K562 (cell line): ENCODE results near the gene CYP24A1. TPM values are rescaled to one million over a fixed set of nuclear protein-coding genes. Genes with fewer than 3 reads are reported as not detected.

ENCODE experiments used
- ATAC-seq: fragments of 200-7000 bp; cut with Tn5 transposase; 3 replicates; pipeline ENCODE4 v1.9.1; 2020; ENCODE audit warnings: moderate library complexity
- BruUV-seq: library from RNA; stranded (reverse); fragments of 400-500 nt; replicated peaks from 2 replicates; lab custom pipeline; 2021; lab: Mats Ljungman, UMichigan
- CTCF ChIA-PET: fragments of 300-600 bp; formaldehyde crosslinking; extraction: SDS; loops from one replicate; lab custom pipeline; 2021; ENCODE audit warnings: low intra/inter-chr PET ratio; lab: Yijun Ruan, JAX
- POLR2A ChIA-PET: fragments of 300-600, 350-650 bp; sonication (Branson Sonifier 250); formaldehyde crosslinking; extraction: SDS; loops from one replicate; lab custom pipeline; 2021; ENCODE audit warnings: antibody characterized with exemption, inconsistent platforms; lab: Yijun Ruan, JAX
- DNase-seq, 4 experiments: peaks; one replicate each; pipeline versions ENCODE4 v3.0.0 to v3.0.0-alpha.2; 2011 to 2018; ENCODE audit warnings: low spot score in 3 of 4, mixed read lengths in 3 of 4; ENCODE audit errors: extremely low read depth in 1 of 4
- FAIRE-seq: peaks from 2 replicates; lab custom pipeline; 2011; peaks lifted over from hg19 to GRCh38; lab: Jason Lieb, UNC
- H2AFZ ChIP-seq: 2 replicates; pipeline ENCODE4 v1.6.0; 2011; ENCODE audit warnings: low read depth, low read length, control low read depth, inconsistent platforms
- H3K27ac ChIP-seq: fragments of 200-600 bp; 3 replicates; pipeline ENCODE4 v1.8.0; 2011; ENCODE audit warnings: low read depth, mild to moderate bottlenecking, control low read depth, inconsistent platforms, low read length, moderate library complexity, mixed read lengths; ENCODE audit errors: extremely low read depth
- H3K27me3 ChIP-seq, 2 experiments: fragments of 300-600 bp in 1 of 2; 2 replicates in 1 of 2; 3 replicates in 1 of 2; pipeline versions ENCODE4 v1.6.0 to v1.8.0; 2011; ENCODE audit warnings: inconsistent platforms in 2 of 2, low read length in 2 of 2, mild to moderate bottlenecking in 1 of 2, mixed read lengths in 1 of 2, moderate library complexity in 1 of 2; ENCODE audit not compliant: control insufficient read depth in 2 of 2, insufficient read depth in 2 of 2
- H3K36me3 ChIP-seq: fragments of 300-600 bp; 3 replicates; pipeline ENCODE4 v1.8.0; 2011; ENCODE audit warnings: mild to moderate bottlenecking, low read length, inconsistent platforms; ENCODE audit not compliant: control insufficient read depth, insufficient read depth
- H3K4me1 ChIP-seq, 2 experiments: fragments of 200-600 bp in 1 of 2; replicated peaks in 1 of 2; 2 replicates in 1 of 2; 3 replicates in 1 of 2; pipeline versions ENCODE4 v1.5.1 to v1.8.0; 2011; ENCODE audit warnings: inconsistent platforms in 2 of 2, low read length in 2 of 2, mild to moderate bottlenecking in 1 of 2, mixed read lengths in 1 of 2, moderate library complexity in 1 of 2; ENCODE audit not compliant: control insufficient read depth in 2 of 2, insufficient read depth in 2 of 2
- H3K4me2 ChIP-seq: 2 replicates; pipeline ENCODE4 v1.6.1; 2011; ENCODE audit warnings: low read length, control low read depth, inconsistent platforms, mixed read lengths; ENCODE audit not compliant: insufficient read depth
- H3K4me3 ChIP-seq: fragments of 200-600 bp; sonication (generic), shearing (Covaris generic); 2 replicates; pipeline ENCODE4 v1.5.1; 2016; ENCODE audit warnings: control low read depth, inconsistent platforms
- H3K79me2 ChIP-seq: fragments of 200-600 bp; 3 replicates; pipeline ENCODE4 v1.8.0; 2011; ENCODE audit warnings: low read length, inconsistent platforms; ENCODE audit not compliant: control insufficient read depth, insufficient read depth
- H3K9ac ChIP-seq, 2 experiments: 2 replicates each; pipeline versions ENCODE4 v1.6.0 to v1.6.1; 2011; ENCODE audit warnings: low read depth in 2 of 2, low read length in 2 of 2, control low read depth in 1 of 2, inconsistent platforms in 1 of 2, mild to moderate bottlenecking in 1 of 2, mixed read lengths in 1 of 2; ENCODE audit not compliant: insufficient read depth in 1 of 2
- H3K9me1 ChIP-seq: one replicate; pipeline ENCODE4 v1.6.0; 2011; ENCODE audit warnings: inconsistent platforms, mild to moderate bottlenecking, low read length, moderate library complexity; ENCODE audit not compliant: control insufficient read depth, insufficient read depth
- H3K9me3 ChIP-seq: replicated peaks from 2 replicates; pipeline ENCODE4 v1.5.1; 2011; ENCODE audit warnings: low read depth, low read length, inconsistent platforms; ENCODE audit not compliant: control insufficient read depth, insufficient read depth
- H4K20me1 ChIP-seq: replicated peaks from 2 replicates; pipeline ENCODE4 v1.6.1; 2011; ENCODE audit warnings: low read length, inconsistent platforms, mixed read lengths; ENCODE audit not compliant: control insufficient read depth, insufficient read depth
- MTA3 ChIP-seq: fragments of 450-650 bp; formaldehyde crosslinking; IDR thresholded peaks from 2 replicates; pipeline ENCODE4 v1.6.1; 2017; ENCODE audit warnings: mild to moderate bottlenecking, borderline replicate concordance
- ZBTB11 ChIP-seq, 3 experiments: fragments of 200-800 bp in 1 of 3; fragments of 250-450 bp in 1 of 3; fragments of 450-650 bp in 1 of 3; sonication (Bioruptor Pico) in 1 of 3; sonication (Bioruptor generic) in 1 of 3; formaldehyde crosslinking in 1 of 3; IDR thresholded peaks; 2 replicates each; pipeline versions ENCODE4 v1.6.1 to v1.8.0; 2016 to 2022; ENCODE audit warnings: mild to moderate bottlenecking in 2 of 3, missing genetic modification characterization in 2 of 3, missing compliant biosample characterization in 1 of 3, moderate library complexity in 1 of 3
- ZNF316 ChIP-seq: fragments of 450-650 bp; IDR thresholded peaks from 2 replicates; pipeline ENCODE4 v1.6.1; 2016
- ZZZ3 ChIP-seq: fragments of 450-650 bp; IDR thresholded peaks from 2 replicates; pipeline ENCODE4 v1.6.1; 2016; ENCODE audit warnings: antibody characterized with exemption, mild to moderate bottlenecking, moderate library complexity
- WGBS: fragments of 100-300 bp; shearing (Covaris generic); methylation state at CpG from one replicate; pipeline ENCODE4 v1.1.6; 2016; ENCODE audit warnings: low coverage, mixed read lengths; ENCODE audit not compliant: insufficient coverage; ENCODE audit errors: missing lambda C conversion rate; 5-methylcytosine and 5-hydroxymethylcytosine counted together
- in situ Hi-C: fragments of 300-500 bp; cut with MboI; formaldehyde crosslinking; loops from 4 replicates; pipeline ENCODE4 v1.15.0; 2018; ENCODE audit warnings: inconsistent platforms, mixed read lengths
- intact Hi-C: fragments of 100-400 bp; cut with micrococcal nuclease; formaldehyde crosslinking; loops from 2 replicates; pipeline ENCODE4 v1.14.2; 2022
- polyA plus RNA-seq, 8 experiments: library from polyadenylated mRNA; depleted of rRNA in 4 of 8; stranded (reverse) in 5 of 8; unstranded in 3 of 8; fragments of >200 nt; fragmentation: Nextera tagmentation in 2 of 8; fragmentation: Illumina TruSeq in 1 of 8; extraction: Ambion mirVana in 2 of 8; extraction: Trizol in 1 of 8; gene quantifications; 2 replicates each; pipeline versions ENCODE4 v1.2.1 to v1.2.3, GENCODE V29; 2011 to 2014; ENCODE audit warnings: inconsistent platforms in 1 of 8, missing spikeins in 1 of 8
- total RNA-seq, 7 experiments: library from RNA; depleted of rRNA in 6 of 7; stranded (reverse); fragments of >200 nt in 6 of 7; fragmentation: Illumina TruSeq in 2 of 7; extraction: Trizol in 2 of 7; gene quantifications; 2 replicates each; pipeline versions ENCODE4 v1.2.1 to v1.2.3, GENCODE V29; 2011 to 2021; ENCODE audit warnings: low replicate concordance in 1 of 7
- TF ChIP-seq, protein P1 (sequence below), 2 experiments: fragments of 450-650 bp; conservative IDR thresholded peaks; 2 replicates each; pipeline ENCODE4 v1.6.1; 2017; ENCODE audit warnings: mild to moderate bottlenecking in 2 of 2, moderate library complexity in 2 of 2

The CYP24A1 gene
- total and polyA plus RNA-seq, 9 of the 15 experiments (the other 6 are each of a cell fraction or from before 2014, with no cell fraction given) = 0.04 TPM; not detected in 8

DNA sequence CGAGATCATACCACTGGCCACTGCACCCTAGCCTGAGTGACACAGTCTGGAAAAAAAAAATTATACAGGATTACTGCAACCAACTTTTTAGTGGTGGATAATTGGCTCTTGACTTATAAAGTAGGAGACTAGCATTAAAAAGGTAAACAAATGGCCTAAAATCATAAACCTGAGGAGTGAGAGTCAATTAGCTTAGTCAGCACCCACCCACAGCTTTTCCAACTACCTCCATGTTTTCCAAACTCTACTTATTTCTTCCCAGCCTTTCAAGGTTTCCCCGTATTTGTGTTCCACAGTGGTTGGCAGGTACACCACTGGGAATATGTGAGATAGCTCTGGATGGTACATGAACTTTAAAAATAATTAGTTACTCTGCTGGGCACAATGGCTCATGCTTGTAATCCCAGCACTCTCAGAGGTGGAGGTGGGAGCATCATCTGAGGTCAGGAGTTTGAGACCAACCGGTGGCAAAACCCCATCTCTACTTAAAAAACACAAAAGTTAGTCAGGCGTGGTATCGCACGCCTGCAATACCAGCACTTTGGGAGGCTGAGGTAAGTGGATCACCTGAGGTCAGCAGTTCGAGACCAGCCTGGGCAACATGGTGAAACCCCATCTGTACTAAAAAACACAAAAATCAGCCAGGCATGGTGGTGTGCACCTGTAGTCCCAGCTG, 6.7 kb downstream of the CYP24A1 start:
- intact Hi-C loops (no loop called here), in situ Hi-C loops (no loop called here)
- peak in 1 of 3 experiments; percentile 85; a peak in 1 of 6 replicates for TF ChIP-seq ZBTB11 (CRISPR knock-in tag; IDR thresholded peaks at IDR 0.05)
- TF ChIP-seq ZNF316 = peak; percentile 20; the same call in 1 of the 2 replicates
- TF ChIP-seq, protein P1, sequence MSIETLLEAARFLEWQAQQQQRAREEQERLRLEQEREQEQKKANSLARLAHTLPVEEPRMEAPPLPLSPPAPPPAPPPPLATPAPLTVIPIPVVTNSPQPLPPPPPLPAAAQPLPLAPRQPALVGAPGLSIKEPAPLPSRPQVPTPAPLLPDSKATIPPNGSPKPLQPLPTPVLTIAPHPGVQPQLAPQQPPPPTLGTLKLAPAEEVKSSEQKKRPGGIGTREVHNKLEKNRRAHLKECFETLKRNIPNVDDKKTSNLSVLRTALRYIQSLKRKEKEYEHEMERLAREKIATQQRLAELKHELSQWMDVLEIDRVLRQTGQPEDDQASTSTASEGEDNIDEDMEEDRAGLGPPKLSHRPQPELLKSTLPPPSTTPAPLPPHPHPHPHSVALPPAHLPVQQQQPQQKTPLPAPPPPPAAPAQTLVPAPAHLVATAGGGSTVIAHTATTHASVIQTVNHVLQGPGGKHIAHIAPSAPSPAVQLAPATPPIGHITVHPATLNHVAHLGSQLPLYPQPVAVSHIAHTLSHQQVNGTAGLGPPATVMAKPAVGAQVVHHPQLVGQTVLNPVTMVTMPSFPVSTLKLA (conservative IDR thresholded peaks at IDR 0.05) = no peak
- no peak for TF ChIP-seq MTA3
- TF ChIP-seq ZZZ3 = no peak
- no peak overlapping the region for H2AFZ ChIP-seq
- CTCF ChIA-PET = no interaction called here
- DNase-seq (no peak), ATAC-seq (no peak), FAIRE-seq (no peak)
- H3K27me3 ChIP-seq = peaks cover 32 to 39% of the 10 kb centered on the region in 2 experiments
- H3K4me2 ChIP-seq = no peak overlapping the region
- H3K9ac ChIP-seq = no peak overlapping the region
- no peaks in the 10 kb centered on the region for H3K9me1 ChIP-seq
- no peaks in the 10 kb centered on the region for H4K20me1 ChIP-seq
- H3K4me1 ChIP-seq = no peaks in the 10 kb centered on the region
- H3K36me3 ChIP-seq = no peaks in the 10 kb centered on the region
- H3K27ac ChIP-seq = no peak overlapping the region
- no TSS peak for BruUV-seq
- H3K4me3 ChIP-seq = no peak overlapping the region
- H3K79me2 ChIP-seq = no peaks in the 10 kb centered on the region
- POLR2A ChIA-PET = interaction anchor here (0.7 kb wide), 1 partner anchor 16 kb away, joined by 4 read pairs; no protein-coding TSS in a partner anchor
- WGBS = 6% methylated on average over 7 of the region's 7 CpGs
- no peaks in the 10 kb centered on the region for H3K9me3 ChIP-seq
